Natural killer cell (primary cell): ENCODE data around the gene FGG. TPM values are rescaled to one million over a fixed set of nuclear protein-coding genes. Genes with fewer than 3 reads are reported as not detected.

Source experiments
- ATAC-seq, 3 donors: fragments of 150-1000 bp in 2 of 3; fragments of 200-7000 bp in 1 of 3; cut with Tn5 transposase; 1 replicate in 1 of 3; 2 replicates in 2 of 3; pipeline ENCODE4 v1.10.0; 2021; ENCODE audit warnings: mild to moderate bottlenecking in 2 of 3, moderate library complexity in 2 of 3
- DNase-seq, 2 donors: peaks; one replicate each; pipeline versions ENCODE4 v3.0.0 to v3.0.0-alpha.2; 2013 to 2021; ENCODE audit warnings: mixed read lengths in 1 of 2
- H3K27ac ChIP-seq: one replicate; pipeline ENCODE4 v1.5.1; 2013; ENCODE audit warnings: mild to moderate bottlenecking, low read length
- H3K27me3 ChIP-seq: one replicate; pipeline ENCODE4 v1.6.1; 2013; ENCODE audit warnings: low read length; ENCODE audit not compliant: control insufficient read depth, insufficient read depth
- H3K36me3 ChIP-seq: one replicate; pipeline ENCODE4 v1.6.1; 2013; ENCODE audit warnings: low read length; ENCODE audit not compliant: control insufficient read depth, insufficient read depth
- H3K4me1 ChIP-seq: one replicate; pipeline ENCODE4 v1.6.1; 2013; ENCODE audit warnings: low read length; ENCODE audit not compliant: control insufficient read depth, insufficient read depth
- H3K4me3 ChIP-seq: one replicate; pipeline ENCODE4 v1.5.1; 2013; ENCODE audit warnings: low read length
- H3K9me3 ChIP-seq: one replicate; pipeline ENCODE4 v1.6.1; 2013; ENCODE audit warnings: low read length; ENCODE audit not compliant: control insufficient read depth, insufficient read depth
- H3K27ac Mint-ChIP-seq, 2 donors: one replicate each; pipeline ENCODE4 v1.8.0; 2022; ENCODE audit warnings: mild to moderate bottlenecking in 2 of 2, mixed read lengths in 2 of 2, moderate library complexity in 1 of 2
- H3K27me3 Mint-ChIP-seq, 2 donors: one replicate each; pipeline ENCODE4 v1.8.0; 2022; ENCODE audit warnings: low read depth in 2 of 2, mixed read lengths in 2 of 2
- H3K36me3 Mint-ChIP-seq: one replicate; pipeline ENCODE4 v1.8.0; 2022; ENCODE audit warnings: mixed read lengths
- H3K4me1 Mint-ChIP-seq, 2 donors: one replicate each; pipeline ENCODE4 v1.8.0; 2022; ENCODE audit warnings: mixed read lengths in 2 of 2
- H3K4me3 Mint-ChIP-seq: one replicate; pipeline ENCODE4 v1.8.0; 2022; ENCODE audit warnings: mild to moderate bottlenecking, moderate library complexity, mixed read lengths
- H3K9me3 Mint-ChIP-seq, 2 donors: one replicate each; pipeline ENCODE4 v1.8.0; 2022; ENCODE audit warnings: mixed read lengths in 2 of 2
- CTCF ChIP-seq: fragments of 200-600 bp; IDR thresholded peaks from one replicate; pipeline ENCODE4 v1.8.0; 2022; ENCODE audit warnings: antibody characterized with exemption
- WGBS: methylation state at CpG from one replicate; pipeline ENCODE4 v1.1.7; 2013; ENCODE audit warnings: missing lambda C conversion rate; ENCODE audit not compliant: insufficient coverage; 5-methylcytosine and 5-hydroxymethylcytosine counted together
- intact Hi-C: fragments of 100-400 bp; cut with micrococcal nuclease; formaldehyde crosslinking; loops from one replicate; pipeline ENCODE4 v1.14.2; 2022
- total RNA-seq, 4 donors: library from RNA; stranded (reverse); fragments of 120-200 nt in 1 of 4; gene quantifications; one replicate each; pipeline versions ENCODE4 v1.2.3 to v1.2.4, GENCODE V29; 2013 to 2022

Gene FGG
- total RNA-seq, 3 donors from 2014 or later (not counting 1 experiment from before 2014, with no cell fraction given) = not detected

GRCh38 chr4:154606728-154607723, 5.4 kb downstream of the FGG start:
- DNase-seq = no peak
- H3K4me3 Mint-ChIP-seq = no peak overlapping the region
- H3K9me3 Mint-ChIP-seq = peaks cover 0 to 2% of the 10 kb centered on the region in 2 donors
- no peaks in the 10 kb centered on the region for H3K36me3 Mint-ChIP-seq
- ATAC-seq = no peak
- TF ChIP-seq CTCF = no peak
- H3K27me3 ChIP-seq = no peaks in the 10 kb centered on the region
- H3K27me3 Mint-ChIP-seq = peaks cover 17 to 22% of the 10 kb centered on the region in 2 donors
- no peaks in the 10 kb centered on the region for H3K36me3 ChIP-seq
- intact Hi-C loops = no loop called here
- H3K4me1 Mint-ChIP-seq = no peaks in the 10 kb centered on the region
- no peak overlapping the region for H3K27ac ChIP-seq
- no peak overlapping the region for H3K4me3 ChIP-seq
- H3K27ac Mint-ChIP-seq = no peak overlapping the region
- no peaks in the 10 kb centered on the region for H3K4me1 ChIP-seq
- 88% methylated on average over 6 of the region's 6 CpGs for WGBS
- no peaks in the 10 kb centered on the region for H3K9me3 ChIP-seq

GRCh38 chr4:154604696-154605200, 7.7 kb downstream of the FGG start:
- no peak overlapping the region for H3K27ac Mint-ChIP-seq
- no peak for ATAC-seq
- intact Hi-C loops = no loop called here
- peaks cover 22 to 30% of the 10 kb centered on the region in 2 donors for H3K27me3 Mint-ChIP-seq
- Histone ChIP-seq H3K4me3 (no peak overlapping the region), H3K27ac (no peak overlapping the region), H3K4me1 (no peaks in the 10 kb centered on the region), H3K27me3 (no peaks in the 10 kb centered on the region), H3K9me3 (no peaks in the 10 kb centered on the region), H3K36me3 (no peaks in the 10 kb centered on the region)
- no peak overlapping the region for H3K4me3 Mint-ChIP-seq
- H3K36me3 Mint-ChIP-seq = no peaks in the 10 kb centered on the region
- 96% methylated on average over 3 of the region's 4 CpGs for WGBS
- no peak for TF ChIP-seq CTCF
- no peaks in the 10 kb centered on the region for H3K4me1 Mint-ChIP-seq
- no peak for DNase-seq
- peaks cover 0 to 2% of the 10 kb centered on the region in 2 donors for H3K9me3 Mint-ChIP-seq

GRCh38 chr4:154603033-154603943, 9.2 kb downstream of the FGG start:
- no peak for ATAC-seq
- H3K36me3 Mint-ChIP-seq = no peaks in the 10 kb centered on the region
- no peak overlapping the region for H3K27ac Mint-ChIP-seq
- H3K9me3 ChIP-seq = no peaks in the 10 kb centered on the region
- intact Hi-C loops = no loop called here
- no peaks in the 10 kb centered on the region for H3K4me1 ChIP-seq
- no peaks in the 10 kb centered on the region for H3K27me3 ChIP-seq
- H3K4me3 Mint-ChIP-seq = no peak overlapping the region
- H3K27me3 Mint-ChIP-seq = peaks cover 16 to 27% of the 10 kb centered on the region in 2 donors
- H3K36me3 ChIP-seq = no peaks in the 10 kb centered on the region
- TF ChIP-seq CTCF = no peak
- no peak overlapping the region for H3K27ac ChIP-seq
- H3K9me3 Mint-ChIP-seq = peaks cover 0 to 2% of the 10 kb centered on the region in 2 donors
- 88% methylated on average over 5 of the region's 6 CpGs for WGBS
- no peaks in the 10 kb centered on the region for H3K4me1 Mint-ChIP-seq
- no peak overlapping the region for H3K4me3 ChIP-seq
- no peak for DNase-seq
